OCI-M2 (cell line): Measurements from ENCODE around the gene ZNF174.

ENCODE experiments used
- DNase-seq: peaks from one replicate; lab custom pipeline; 2025; ENCODE audit not compliant: unreplicated experiment; lab: John Stamatoyannopoulos, UW

Gene ZNF174

DNA sequence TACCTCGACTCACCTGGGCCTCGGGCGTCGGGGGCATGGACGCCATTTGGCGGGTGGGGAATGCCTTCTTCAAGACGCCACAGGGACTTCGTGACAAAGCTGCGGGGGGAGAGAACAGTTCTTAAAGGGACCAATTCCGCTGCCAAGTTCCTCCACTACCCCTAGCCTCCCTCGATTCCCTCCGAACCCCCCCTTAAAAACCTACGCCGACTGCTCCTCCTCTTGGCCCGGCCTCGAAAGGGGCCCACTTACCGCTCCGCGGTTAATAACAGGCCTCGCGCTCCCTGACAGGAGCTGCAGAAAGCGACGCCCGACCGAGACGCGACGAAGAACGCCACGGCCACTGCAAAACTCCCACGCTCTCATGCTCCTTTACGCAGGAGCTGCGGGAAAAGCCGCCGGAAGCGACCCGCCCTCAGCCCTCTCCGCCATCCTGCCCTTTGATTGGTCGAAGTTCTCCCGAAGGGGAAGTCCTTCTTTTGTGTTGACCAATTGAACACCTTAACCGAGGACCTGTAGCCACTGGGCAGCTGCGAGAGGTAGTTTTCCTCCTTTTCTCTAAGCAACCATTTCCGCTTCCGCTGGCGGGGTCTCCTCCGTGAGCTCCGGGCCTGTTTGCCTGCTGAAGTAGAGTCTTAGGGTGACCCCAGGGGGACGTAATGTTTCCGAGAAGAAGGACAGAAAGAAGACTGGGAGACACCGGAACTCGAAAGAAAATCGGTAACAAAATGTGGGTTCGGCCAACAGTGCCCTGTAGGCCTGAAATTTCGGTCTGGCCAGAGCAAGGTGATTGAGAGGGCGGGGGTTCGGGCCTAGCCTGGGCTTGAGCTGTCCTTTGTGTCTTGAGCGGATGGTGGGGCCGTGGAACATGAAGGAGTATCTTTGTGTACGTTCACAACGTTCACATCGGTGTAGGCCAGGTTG, 42.4 kb downstream of the ZNF174 start, which contains the start of the genes NAA60 and ZNF597:
TSS of gene NAA60 (plus strand) at position 573 of the 924 bp plus-strand sequence. CDS start 32,548 bp downstream, outside the sequence.
TSS of gene ZNF597 (minus strand) at position 397 of the 924 bp plus-strand sequence. CDS start at position 46, 351 bp downstream.
- DNase-seq: peak; percentile 66

DNA sequence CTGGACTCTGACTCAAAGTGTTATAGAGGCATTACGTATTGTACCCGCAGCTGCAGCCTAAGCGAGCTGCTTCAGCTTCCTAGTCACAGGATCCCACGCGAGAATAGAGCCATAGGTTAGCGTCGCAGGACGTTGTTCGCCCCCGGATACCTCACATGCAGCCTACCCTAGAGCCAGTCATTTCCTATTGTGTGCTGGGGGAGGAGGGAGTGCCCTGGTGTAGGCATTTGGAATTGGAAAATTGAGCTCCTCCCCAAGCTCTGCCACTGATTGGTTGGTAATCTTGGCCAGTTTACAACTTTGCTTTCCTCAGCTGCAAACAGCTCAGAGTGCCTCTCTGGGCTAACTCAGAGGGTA, 43.0 kb downstream of the ZNF174 start:
- DNase-seq: no peak

DNA sequence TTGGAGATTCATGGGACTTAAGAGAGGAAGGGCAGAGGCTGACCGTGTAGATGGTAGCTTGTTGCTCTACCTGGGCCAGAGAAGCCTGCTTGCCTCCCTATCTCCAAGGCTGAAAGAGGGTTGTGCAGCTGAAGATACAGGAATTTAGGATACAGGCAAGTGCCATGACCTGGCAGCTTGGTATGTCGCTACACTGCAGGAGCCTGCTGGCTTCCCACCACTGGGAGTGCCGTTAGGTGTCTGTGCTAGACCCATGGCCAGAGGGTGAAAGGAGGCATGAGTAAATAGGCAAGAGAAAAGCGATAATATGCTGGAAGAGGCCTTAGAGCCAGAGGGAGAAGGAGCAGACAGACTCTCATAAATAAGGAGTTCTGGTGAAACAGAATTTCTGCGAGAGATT, 53.1 kb downstream of the ZNF174 start:
- no peak for DNase-seq

GRCh38 chr16:3454631-3455147, 53.7 kb downstream of the ZNF174 start:
- DNase-seq: no peak

DNA sequence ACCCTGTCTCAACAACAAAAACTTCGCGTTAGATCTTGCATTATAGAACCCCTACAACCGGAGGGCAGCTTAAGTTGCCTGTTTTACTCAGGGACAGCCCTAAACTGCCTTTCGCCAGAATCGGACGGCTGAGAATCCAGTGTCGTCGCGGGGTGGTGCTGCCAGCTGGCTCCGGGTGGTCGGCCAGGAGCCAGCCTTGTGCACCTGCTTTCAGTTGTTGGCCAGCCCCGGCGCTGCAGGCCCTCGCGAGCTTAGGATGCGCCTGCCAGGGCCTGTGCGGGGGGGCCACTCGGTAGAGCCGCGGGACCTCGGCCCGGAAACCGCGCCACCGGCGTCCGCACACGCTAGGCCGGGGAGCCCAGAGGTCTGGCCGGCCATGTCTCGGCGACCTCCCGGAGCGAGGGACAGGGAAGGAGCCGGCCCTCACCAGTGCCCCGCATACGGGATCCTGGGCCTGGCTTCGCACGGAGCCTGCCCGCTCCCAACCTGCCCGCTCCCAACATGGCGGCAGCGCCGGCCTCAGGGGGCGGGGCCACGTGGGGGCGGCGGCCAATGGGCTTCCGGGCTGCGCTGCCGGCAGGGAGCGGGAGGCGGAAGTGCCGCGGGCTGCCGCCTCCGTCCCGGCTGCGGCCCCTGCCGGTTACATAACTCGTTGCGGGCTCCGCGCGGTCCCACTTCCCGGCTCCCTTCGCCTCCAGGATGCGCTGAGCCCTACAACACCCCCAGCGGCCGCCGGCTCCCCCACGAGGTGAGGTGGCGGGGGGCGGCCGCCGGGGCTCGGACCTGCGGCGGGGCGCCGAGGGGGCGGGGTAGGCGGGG, 56.6 kb downstream of the ZNF174 start:
- no peak for DNase-seq

DNA sequence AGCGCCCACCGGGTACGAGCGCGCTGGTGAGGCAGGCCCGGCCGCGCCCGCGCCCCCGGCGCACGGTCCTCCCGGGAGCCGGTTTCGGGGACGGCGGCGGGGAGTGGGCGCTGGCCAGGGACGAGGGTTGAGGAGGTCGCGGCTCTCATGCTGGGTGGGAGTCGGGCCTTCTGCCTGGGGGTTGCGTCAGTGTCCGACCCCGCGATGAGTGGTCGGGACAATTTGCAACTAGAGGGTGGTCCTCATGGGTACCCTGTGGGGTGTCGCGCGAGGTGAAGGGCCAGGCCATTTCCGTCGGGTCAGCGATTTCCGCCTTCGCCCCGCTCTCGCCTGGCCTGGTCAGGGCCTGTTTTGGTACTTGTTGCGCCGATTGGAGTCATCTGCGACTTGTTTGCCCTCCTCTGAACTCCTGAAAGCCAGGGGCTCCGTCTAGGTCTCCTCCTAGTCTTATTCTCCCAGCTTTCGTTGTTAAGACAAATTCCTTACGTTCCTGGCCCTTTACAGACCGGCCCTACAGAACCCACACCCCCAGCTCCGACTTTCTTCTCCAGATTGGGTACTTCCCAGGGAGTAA, 57.4 kb downstream of the ZNF174 start:
- DNase-seq: no peak

GRCh38 chr16:3458852-3459361, 57.9 kb downstream of the ZNF174 start:
- DNase-seq: no peak
